Panc1 (cell line): Measurements from ENCODE around the gene PDXK. TPM values are rescaled to one million over a fixed set of nuclear protein-coding genes. Genes with fewer than 3 reads are reported as not detected.

Experiments used
- ATAC-seq: fragments of 200-7000 bp; cut with Tn5 transposase; 2 replicates; pipeline ENCODE4 v1.9.1; 2020; ENCODE audit warnings: mild to moderate bottlenecking, moderate library complexity
- BruUV-seq: library from RNA; stranded (reverse); fragments of 400-500 nt; replicated peaks from 2 replicates; lab custom pipeline; 2021; lab: Mats Ljungman, UMichigan
- CTCF ChIA-PET: fragments of 300-600 bp; sonication (Branson Sonifier 250); formaldehyde crosslinking; loops from one replicate; lab custom pipeline; 2022; ENCODE audit warnings: antibody characterized with exemption; lab: Charles Lee
- POLR2A ChIA-PET: fragments of 300-600 bp; sonication (Branson Sonifier 250); formaldehyde crosslinking; loops from one replicate; lab custom pipeline; 2022; ENCODE audit warnings: antibody characterized with exemption; lab: Charles Lee
- DNase-seq: peaks from one replicate; pipeline ENCODE4 v3.0.0-alpha.2; 2010; ENCODE audit warnings: low read depth, low spot score
- H3K27ac ChIP-seq: 2 replicates; pipeline ENCODE4 v1.5.1; 2011; ENCODE audit warnings: mild to moderate bottlenecking, low read length, inconsistent platforms
- H3K27me3 ChIP-seq: fragments of 200-500 bp; sonication (Bioruptor generic); 2 replicates; pipeline ENCODE4 v1.6.0; 2014; ENCODE audit warnings: low read length, inconsistent platforms; ENCODE audit not compliant: control insufficient read depth, insufficient read depth
- H3K36me3 ChIP-seq: fragments of 200-500 bp; sonication (Bioruptor generic); 2 replicates; pipeline ENCODE4 v1.5.1; 2014; ENCODE audit warnings: inconsistent platforms, mild to moderate bottlenecking, low read length, moderate library complexity; ENCODE audit not compliant: control insufficient read depth, insufficient read depth
- H3K4me1 ChIP-seq: 2 replicates; pipeline ENCODE4 v1.5.1; 2011; ENCODE audit warnings: inconsistent platforms, mild to moderate bottlenecking, low read length, moderate library complexity; ENCODE audit not compliant: control insufficient read depth, insufficient read depth
- H3K4me3 ChIP-seq, 2 experiments: 2 replicates each; pipeline ENCODE4 v1.5.1; 2011 to 2012; ENCODE audit warnings: low read depth in 2 of 2, low read length in 2 of 2, mild to moderate bottlenecking in 2 of 2, inconsistent platforms in 1 of 2, moderate library complexity in 1 of 2
- H3K9me3 ChIP-seq: fragments of 200-500 bp; sonication (Bioruptor generic); 2 replicates; pipeline ENCODE4 v1.5.1; 2014; ENCODE audit warnings: low read depth, mild to moderate bottlenecking, inconsistent platforms, low read length, moderate library complexity; ENCODE audit not compliant: control insufficient read depth, insufficient read depth
- CTCF ChIP-seq: fragments of 450-650 bp; IDR thresholded peaks from 2 replicates; pipeline ENCODE4 v1.5.1; 2017; ENCODE audit warnings: mild to moderate bottlenecking
- POLR2AphosphoS5 ChIP-seq: IDR thresholded peaks from 2 replicates; pipeline ENCODE4 v1.6.1; 2012; ENCODE audit warnings: mild to moderate bottlenecking, low read depth, low read length, moderate library complexity
- SIN3A ChIP-seq: IDR thresholded peaks from 2 replicates; pipeline ENCODE4 v1.6.1; 2012; ENCODE audit warnings: low read depth, mild to moderate bottlenecking, low read length, moderate library complexity, borderline replicate concordance; ENCODE audit not compliant: insufficient read depth
- TCF7L2 ChIP-seq: IDR thresholded peaks from 2 replicates; pipeline ENCODE4 v1.6.1; 2011; ENCODE audit warnings: mild to moderate bottlenecking, low read depth, low read length, inconsistent platforms
- in situ Hi-C: cut with HindIII; loops from 2 replicates; pipeline ENCODE4 v1.10.0; 2016; ENCODE audit warnings: low sequenced_read_pairs, low pct_unique_long_range_greater_than_20kb
- intact Hi-C: fragments of 100-400 bp; cut with micrococcal nuclease; formaldehyde crosslinking; loops from one replicate; pipeline ENCODE4 v1.10.0; 2022; ENCODE audit not compliant: unreplicated experiment
- total RNA-seq: library from RNA; stranded (reverse); gene quantifications from one replicate; pipeline ENCODE4 v1.2.1, GENCODE V29; 2021; ENCODE audit not compliant: unreplicated experiment
- TF ChIP-seq, protein P1 (sequence below), 2 experiments: IDR thresholded peaks; 2 replicates each; pipeline ENCODE4 v1.6.1; 2011 to 2012; ENCODE audit warnings: low read depth in 2 of 2, control low read depth in 1 of 2, low read length in 1 of 2, mild to moderate bottlenecking in 1 of 2, moderate library complexity in 1 of 2; ENCODE audit not compliant: insufficient read depth in 1 of 2

The PDXK gene
- total RNA-seq, 1 experiment from 2014 or later = 184 TPM

DNA sequence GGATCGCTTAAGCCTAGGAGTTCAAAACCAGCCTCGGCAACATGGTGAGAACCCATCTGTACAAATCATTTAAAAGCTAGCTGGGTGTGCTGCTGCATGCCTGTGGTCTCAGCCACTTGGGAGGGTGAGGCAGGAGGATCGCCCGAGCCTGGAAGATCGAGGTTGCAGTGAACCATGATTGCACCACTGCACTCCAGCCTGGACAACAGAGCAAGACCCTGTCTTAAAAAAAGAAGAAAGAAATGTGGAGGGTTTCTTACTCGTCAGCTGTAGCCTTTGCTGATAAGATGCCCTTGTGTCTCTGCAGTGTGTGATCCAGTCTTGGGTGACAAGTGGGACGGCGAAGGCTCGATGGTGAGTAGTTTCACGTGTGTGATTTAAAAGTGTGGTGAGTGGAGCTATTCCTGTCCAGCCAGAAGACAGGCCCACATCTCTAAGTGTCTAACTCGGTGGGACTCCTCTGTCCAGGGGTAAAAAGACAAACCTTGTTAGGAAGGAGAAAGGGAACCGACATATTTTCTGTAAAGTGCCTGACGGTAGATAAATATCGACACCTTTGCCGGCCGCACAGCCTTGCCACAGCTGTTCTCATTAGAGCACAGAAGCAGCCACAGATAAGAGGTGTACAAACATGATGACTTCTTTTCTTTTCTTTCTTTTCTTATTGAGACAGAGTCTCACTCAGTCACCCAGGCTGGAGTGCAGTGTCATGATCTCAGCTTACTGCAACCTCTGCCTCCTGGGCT, 27.0 kb downstream of the PDXK start:
- in situ Hi-C loops (no loop called here), intact Hi-C loops (no loop called here)
- BruUV-seq = no TSS peak
- Histone ChIP-seq H3K27me3 (no peaks in the 10 kb centered on the region), H3K36me3 (no peaks in the 10 kb centered on the region), H3K4me3 (no peak overlapping the region), H3K4me1 (no peaks in the 10 kb centered on the region), H3K9me3 (no peaks in the 10 kb centered on the region), H3K27ac (no peak overlapping the region)
- CTCF ChIA-PET = no interaction called here
- TF ChIP-seq SIN3A (no peak), POLR2AphosphoS5 (no peak), TCF7L2 (no peak), CTCF (no peak)
- POLR2A ChIA-PET = no interaction called here
- no peak for ATAC-seq
- DNase-seq = no peak

DNA sequence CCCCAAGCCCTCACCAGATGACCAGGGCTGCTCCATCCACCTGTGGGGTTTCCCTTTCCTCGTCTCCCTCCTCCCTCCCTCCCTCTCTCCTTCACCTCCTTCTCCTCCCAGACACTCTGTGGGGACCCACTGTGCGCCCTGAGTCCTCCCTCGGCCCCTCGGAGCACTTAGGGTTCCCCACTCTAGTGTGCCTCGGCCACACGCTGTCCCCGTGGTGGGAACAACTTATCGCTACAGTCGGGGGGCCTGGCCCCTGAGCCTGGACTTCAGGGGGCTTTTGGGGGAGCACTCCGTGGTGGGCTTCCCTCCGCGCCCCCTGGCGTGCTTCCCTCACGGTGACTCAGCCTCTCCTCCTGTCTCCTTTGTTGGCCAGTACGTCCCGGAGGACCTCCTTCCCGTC, 29.7 kb downstream of the PDXK start:
- no peak for DNase-seq
- ChIA-PET POLR2A (no interaction called here), CTCF (no interaction called here)
- in situ Hi-C loops (no loop called here), intact Hi-C loops (no loop called here)
- no peaks in the 10 kb centered on the region for H3K27me3 ChIP-seq
- H3K36me3 ChIP-seq = no peaks in the 10 kb centered on the region
- no TSS peak for BruUV-seq
- no peak overlapping the region for H3K27ac ChIP-seq
- no peak overlapping the region for H3K4me3 ChIP-seq
- no peak for ATAC-seq
- no peaks in the 10 kb centered on the region for H3K9me3 ChIP-seq
- no peak for TF ChIP-seq TCF7L2
- TF ChIP-seq POLR2AphosphoS5 = no peak
- TF ChIP-seq, protein P1, sequence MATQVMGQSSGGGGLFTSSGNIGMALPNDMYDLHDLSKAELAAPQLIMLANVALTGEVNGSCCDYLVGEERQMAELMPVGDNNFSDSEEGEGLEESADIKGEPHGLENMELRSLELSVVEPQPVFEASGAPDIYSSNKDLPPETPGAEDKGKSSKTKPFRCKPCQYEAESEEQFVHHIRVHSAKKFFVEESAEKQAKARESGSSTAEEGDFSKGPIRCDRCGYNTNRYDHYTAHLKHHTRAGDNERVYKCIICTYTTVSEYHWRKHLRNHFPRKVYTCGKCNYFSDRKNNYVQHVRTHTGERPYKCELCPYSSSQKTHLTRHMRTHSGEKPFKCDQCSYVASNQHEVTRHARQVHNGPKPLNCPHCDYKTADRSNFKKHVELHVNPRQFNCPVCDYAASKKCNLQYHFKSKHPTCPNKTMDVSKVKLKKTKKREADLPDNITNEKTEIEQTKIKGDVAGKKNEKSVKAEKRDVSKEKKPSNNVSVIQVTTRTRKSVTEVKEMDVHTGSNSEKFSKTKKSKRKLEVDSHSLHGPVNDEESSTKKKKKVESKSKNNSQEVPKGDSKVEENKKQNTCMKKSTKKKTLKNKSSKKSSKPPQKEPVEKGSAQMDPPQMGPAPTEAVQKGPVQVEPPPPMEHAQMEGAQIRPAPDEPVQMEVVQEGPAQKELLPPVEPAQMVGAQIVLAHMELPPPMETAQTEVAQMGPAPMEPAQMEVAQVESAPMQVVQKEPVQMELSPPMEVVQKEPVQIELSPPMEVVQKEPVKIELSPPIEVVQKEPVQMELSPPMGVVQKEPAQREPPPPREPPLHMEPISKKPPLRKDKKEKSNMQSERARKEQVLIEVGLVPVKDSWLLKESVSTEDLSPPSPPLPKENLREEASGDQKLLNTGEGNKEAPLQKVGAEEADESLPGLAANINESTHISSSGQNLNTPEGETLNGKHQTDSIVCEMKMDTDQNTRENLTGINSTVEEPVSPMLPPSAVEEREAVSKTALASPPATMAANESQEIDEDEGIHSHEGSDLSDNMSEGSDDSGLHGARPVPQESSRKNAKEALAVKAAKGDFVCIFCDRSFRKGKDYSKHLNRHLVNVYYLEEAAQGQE (IDR thresholded peaks at IDR 0.05; ENCODE audit: insufficient read depth in 1 of 2, low read depth in 2 of 2, low read length in 1 of 2) = no peak
- no peak for TF ChIP-seq SIN3A
- no peak for TF ChIP-seq CTCF
- no peaks in the 10 kb centered on the region for H3K4me1 ChIP-seq
